Coronary artery (tissue), 2 donors: Measurements from ENCODE around the gene CD8B.

Experiments used
- DNase-seq: peaks from one replicate; pipeline ENCODE4 v3.0.0-alpha.2; 2017; ENCODE audit warnings: low spot score
- H3K27ac ChIP-seq, 2 donors: fragments of 200-600 bp; sonication (generic); one replicate each; pipeline ENCODE4 v1.5.1; 2016 to 2019
- H3K4me3 ChIP-seq: fragments of 200-600 bp; sonication (generic); 2 replicates; pipeline ENCODE4 v1.5.1; 2016; ENCODE audit warnings: mild to moderate bottlenecking, moderate library complexity
- CTCF ChIP-seq: fragments of 200-600 bp; sonication (generic); IDR thresholded peaks from one replicate; pipeline ENCODE4 v1.5.1; 2019; ENCODE audit warnings: antibody characterized with exemption

Gene CD8B

GRCh38 chr2:86800856-86801567 lies 60.7 kb downstream of the CD8B start:
- Histone ChIP-seq H3K27ac (no peak overlapping the region), H3K4me3 (no peak overlapping the region)
- TF ChIP-seq CTCF, result no peak
- DNase-seq, result no peak

GRCh38 chr2:86794861-86795260 lies 66.8 kb downstream of the CD8B start:
- Histone ChIP-seq H3K27ac (no peak overlapping the region), H3K4me3 (no peak overlapping the region)
- no peak for TF ChIP-seq CTCF
- DNase-seq, result no peak

- TF ChIP-seq CTCF, result no peak
- no peak for DNase-seq
- no peak overlapping the region for H3K27ac ChIP-seq
- no peak overlapping the region for H3K4me3 ChIP-seq
Measured at GRCh38 chr2:86793752-86794151, 67.9 kb downstream of the CD8B start.

- Histone ChIP-seq H3K27ac (no peak overlapping the region), H3K4me3 (no peak overlapping the region)
- DNase-seq, result no peak
- TF ChIP-seq CTCF, result no peak
Measured at GRCh38 chr2:86791573-86791972, 70.1 kb downstream of the CD8B start.

GRCh38 chr2:86790676-86791572 lies 70.8 kb downstream of the CD8B start, which contains the start of gene CD8A:
CD8A (minus strand) TSS chr2:86790913; CDS start chr2:86790825, 88 bp downstream.
- TF ChIP-seq CTCF, result no peak
- DNase-seq, result no peak
- H3K4me3 ChIP-seq, result peak within 1 kb of the TSS; percentile 55
- no peak within 1 kb of the TSS for H3K27ac ChIP-seq

- no peak for TF ChIP-seq CTCF
- Histone ChIP-seq H3K4me3 (peak overlapping the region; percentile 55), H3K27ac (no peak overlapping the region)
- no peak for DNase-seq
Measured at GRCh38 chr2:86790134-86790675, 71.5 kb downstream of the CD8B start.
